ENCODE measurements around the gene SLC7A7.
A peak's percentile ranks its signal among the peaks of the same experiment; 100 is the strongest.
"Not testable (repeated sequence)": the region's sequence is repeated elsewhere in the genome, so short reads cannot be mapped to it uniquely, and the experiment has no call there.

The SLC7A7 gene

GRCh38 chr14:22814941-22815713 is at the start of gene SLC7A7:
Gene SLC7A7 (minus strand): TSS chr14:22815435. CDS start chr14:22813398, 2,037 bp downstream.
- DNase-seq: no peak

GRCh38 chr14:22864979-22865378 is 49.7 kb upstream of the SLC7A7 start:
- DNase-seq: no peak

- no peak for DNase-seq
These were observed 46.4 kb upstream of the SLC7A7 start for GRCh38 chr14:22861651-22862050.

- DNase-seq: not testable (repeated sequence)
These were observed 45.1 kb upstream of the SLC7A7 start for GRCh38 chr14:22860377-22860776.

GRCh38 chr14:22856428-22856827 is 41.2 kb upstream of the SLC7A7 start:
- no peak for DNase-seq

GRCh38 chr14:22854963-22855724 is 39.9 kb upstream of the SLC7A7 start:
- DNase-seq: no peak

GRCh38 chr14:22854296-22854695 is 39.1 kb upstream of the SLC7A7 start:
- not testable (repeated sequence) for DNase-seq

- DNase-seq: peak; percentile 94
These were observed 37.9 kb upstream of the SLC7A7 start for GRCh38 chr14:22852940-22853767.

- DNase-seq: no peak
These were observed 37.3 kb upstream of the SLC7A7 start for GRCh38 chr14:22852599-22852939.

- not testable (repeated sequence) for DNase-seq
These were observed 36.9 kb upstream of the SLC7A7 start for GRCh38 chr14:22852178-22852577.

GRCh38 chr14:22850944-22851764 is 35.9 kb upstream of the SLC7A7 start:
- no peak for DNase-seq

GRCh38 chr14:22849212-22849819 is 34.1 kb upstream of the SLC7A7 start:
- no peak for DNase-seq

- peak; percentile 25 for DNase-seq
These were observed 33.3 kb upstream of the SLC7A7 start for GRCh38 chr14:22848351-22849164.

GRCh38 chr14:22847661-22848341 is 32.6 kb upstream of the SLC7A7 start:
- DNase-seq: no peak

- DNase-seq: no peak
These were observed 31.6 kb upstream of the SLC7A7 start for GRCh38 chr14:22846811-22847307.

GRCh38 chr14:22845821-22846625 is 30.8 kb upstream of the SLC7A7 start:
- DNase-seq: no peak

GRCh38 chr14:22845103-22845394 is 29.8 kb upstream of the SLC7A7 start:
- DNase-seq: no peak

- DNase-seq: no peak
These were observed 29.2 kb upstream of the SLC7A7 start for GRCh38 chr14:22844221-22845102.
